Smooth muscle cell of the pulmonary artery (primary cell): ENCODE data around the gene DPM3. TPM values are rescaled to one million over a fixed set of nuclear protein-coding genes. Genes with fewer than 3 reads are reported as not detected.

ENCODE experiments used
- total RNA-seq: library from RNA; depleted of rRNA; stranded (reverse); fragments of >200 nt; gene quantifications from 2 replicates; pipeline ENCODE4 v1.2.3, GENCODE V29; 2014

Gene DPM3, protein sequence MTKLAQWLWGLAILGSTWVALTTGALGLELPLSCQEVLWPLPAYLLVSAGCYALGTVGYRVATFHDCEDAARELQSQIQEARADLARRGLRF
- total RNA-seq, result 18.4 and 18.5 TPM in 2 replicates

DNA sequence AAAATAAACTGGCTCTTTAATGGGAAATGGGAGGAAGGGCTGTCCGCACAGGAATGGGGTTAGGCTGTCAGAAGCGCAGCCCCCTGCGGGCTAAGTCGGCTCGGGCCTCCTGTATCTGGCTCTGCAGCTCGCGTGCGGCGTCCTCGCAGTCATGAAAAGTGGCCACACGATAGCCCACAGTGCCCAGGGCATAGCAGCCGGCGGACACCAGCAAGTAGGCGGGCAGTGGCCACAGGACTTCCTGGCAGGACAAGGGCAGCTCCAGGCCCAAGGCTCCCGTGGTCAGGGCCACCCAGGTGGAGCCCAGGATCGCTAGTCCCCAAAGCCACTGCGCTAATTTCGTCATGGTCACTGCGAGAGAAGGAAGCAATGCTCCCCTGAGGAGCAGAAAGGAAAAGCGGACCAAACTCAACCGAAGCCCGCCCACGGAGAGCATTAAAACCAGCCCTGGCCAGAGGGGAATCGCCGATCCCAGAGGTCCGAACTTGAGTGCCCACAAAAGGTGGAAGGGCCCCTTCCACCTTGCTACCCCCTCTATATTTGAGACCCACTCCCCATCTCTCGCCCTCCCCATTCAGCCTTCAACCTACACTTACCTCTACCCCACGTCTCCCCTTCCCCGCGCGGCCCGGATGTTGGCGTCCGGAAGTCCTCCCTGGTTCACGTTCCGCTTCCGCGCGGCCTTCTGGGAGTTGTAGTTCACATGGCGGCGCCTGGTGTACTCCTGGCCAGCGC lies at the start of gene DPM3:
DPM3 (minus strand) TSS at position 637 of the 735 bp plus-strand sequence; CDS start at position 346, 291 bp downstream.

DNA sequence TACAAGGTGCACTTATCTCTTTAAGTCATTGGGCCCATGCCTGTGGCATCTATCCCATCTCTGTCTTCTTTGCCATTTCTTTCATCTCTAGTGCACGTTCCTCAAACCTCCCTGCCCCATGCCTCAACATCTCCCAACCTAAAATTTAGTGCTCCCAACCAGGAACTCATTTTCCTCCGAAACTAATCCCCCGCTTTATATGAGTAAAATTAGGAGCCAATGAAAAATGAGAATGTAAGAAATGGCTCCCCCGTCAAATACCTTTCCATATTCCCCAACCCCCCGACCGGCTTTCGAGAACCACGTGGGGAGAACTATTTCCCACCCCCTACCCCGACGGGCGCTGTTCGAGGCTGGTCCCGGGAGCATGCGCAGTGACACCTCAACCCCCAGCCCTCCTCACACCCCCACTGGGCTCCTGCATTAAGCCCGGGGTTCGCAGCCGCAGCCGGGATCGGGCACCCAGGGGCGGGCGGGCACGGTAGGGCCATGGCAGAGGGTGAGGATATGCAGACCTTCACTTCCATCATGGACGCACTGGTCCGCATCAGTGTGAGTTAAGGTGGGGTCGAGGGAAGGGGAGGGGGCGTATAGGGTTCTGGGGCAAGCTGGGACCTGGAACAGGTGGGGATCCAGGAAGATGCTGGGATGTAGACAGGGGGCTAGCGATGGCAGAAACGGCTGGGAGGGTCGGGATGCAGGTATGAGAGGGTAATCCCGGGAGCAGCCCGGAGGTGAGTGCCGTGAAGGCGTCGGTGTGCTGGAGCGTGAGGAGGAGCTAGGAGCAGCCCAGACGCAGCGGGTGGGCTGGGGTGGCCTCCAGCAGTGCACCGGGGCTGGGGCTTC lies 33.4 kb upstream of the DPM3 start, which contains the start of gene TRIM46:
TRIM46 (plus strand) TSS at position 372 of the 846 bp plus-strand sequence; CDS start at position 490, 118 bp downstream.

GRCh38 chr1:155172732-155173477 lies 32.6 kb upstream of the DPM3 start, which contains the start of gene KRTCAP2:
Gene KRTCAP2 (minus strand): TSS chr1:155173304. CDS start chr1:155173224, 80 bp downstream.

GRCh38 chr1:155135415-155136028 lies 4.8 kb downstream of the DPM3 start, which contains the start of gene SLC50A1:
Gene SLC50A1 (plus strand): TSS chr1:155135852. CDS start chr1:155135912, 60 bp downstream.

DNA sequence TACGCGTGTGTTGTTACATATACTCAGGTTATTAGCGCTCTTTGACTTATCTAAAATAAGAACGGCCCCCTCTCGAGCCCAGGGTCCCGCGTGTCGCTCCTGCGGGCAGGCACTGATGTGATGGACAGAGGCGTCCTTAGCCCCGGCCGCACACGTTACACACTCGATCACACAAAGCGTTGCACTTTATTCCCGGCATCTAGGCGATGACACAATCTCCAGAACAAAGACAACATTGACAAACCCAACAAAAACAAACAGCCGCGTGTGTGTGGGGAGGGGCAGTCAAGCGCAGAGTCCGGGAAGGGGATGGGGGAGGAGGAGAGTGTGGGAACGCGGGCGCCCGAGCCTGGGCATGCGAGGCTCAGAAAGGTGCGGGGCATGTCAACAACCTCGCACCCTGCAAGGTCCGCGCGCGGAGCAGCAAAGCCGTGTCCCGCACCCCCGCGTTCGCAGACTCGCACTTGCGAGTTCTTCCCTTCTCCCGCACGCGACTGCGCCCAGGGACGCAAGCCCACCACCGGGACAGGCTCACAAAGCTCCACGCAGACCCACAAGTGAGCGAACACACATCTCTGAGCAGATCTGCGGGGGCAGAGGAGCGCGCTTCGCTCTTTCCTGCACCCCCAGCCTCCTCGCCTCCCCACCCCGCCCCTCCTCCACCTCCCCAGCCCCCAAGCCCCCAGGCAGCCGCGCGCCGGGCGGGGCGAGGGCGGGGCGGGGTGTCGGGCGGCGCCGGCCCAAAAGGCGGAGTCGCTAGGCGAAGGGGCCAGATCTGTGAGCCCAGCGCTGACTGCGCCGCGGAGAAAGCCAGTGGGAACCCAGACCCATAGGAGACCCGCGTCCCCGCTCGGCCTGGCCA lies 13.0 kb downstream of the DPM3 start, which contains the start of gene EFNA1:
EFNA1 (plus strand) TSS at position 772 of the 862 bp plus-strand sequence. CDS start 102 bp downstream, outside the sequence.

Other genes with a start within 250 kb of the DPM3 start
- gene PMVK, start 203.8 kb downstream of the DPM3 start, total RNA-seq, result 7.9 and 9.6 TPM in 2 replicates
- gene PBXIP1, start 184.4 kb downstream of the DPM3 start, total RNA-seq, result 127 and 136 TPM in 2 replicates
- gene PYGO2, start 178.7 kb downstream of the DPM3 start, total RNA-seq, result 11.1 and 11.7 TPM in 2 replicates
- gene SHC1, start 169.8 kb downstream of the DPM3 start, total RNA-seq, result 432 and 457 TPM in 2 replicates
- 26.8 and 39.6 TPM in 2 replicates for gene CKS1B, start 165.8 kb downstream of the DPM3 start, total RNA-seq
- 13.0 and 21.8 TPM in 2 replicates for gene FLAD1, start 157.2 kb downstream of the DPM3 start, total RNA-seq
- gene LENEP, start 146.9 kb downstream of the DPM3 start, total RNA-seq, result 0.33 TPM in 1 of 2 replicates, not detected in the other
- 27.9 and 31.9 TPM in 2 replicates for gene ZBTB7B, start 137.7 kb downstream of the DPM3 start, total RNA-seq
- 0.07 TPM in 1 of 2 replicates, not detected in the other for gene DCST2, start 106.8 kb downstream of the DPM3 start, total RNA-seq
- gene DCST1, start 106.7 kb downstream of the DPM3 start, total RNA-seq, result not detected in 2 replicates
- 113 and 152 TPM in 2 replicates for gene ADAM15, start 89.2 kb downstream of the DPM3 start, total RNA-seq
- gene EFNA4, start 76.8 kb downstream of the DPM3 start, total RNA-seq, result 4.6 and 6.5 TPM in 2 replicates
- 3.1 and 4.2 TPM in 2 replicates for gene EFNA3, start 61.7 kb downstream of the DPM3 start, total RNA-seq
- 1.0 and 3.7 TPM in 2 replicates for gene EFNA1, start 12.7 kb downstream of the DPM3 start, total RNA-seq
- gene SLC50A1, start 4.7 kb downstream of the DPM3 start, total RNA-seq, result 18.8 and 22.9 TPM in 2 replicates
- 137 and 153 TPM in 2 replicates for gene KRTCAP2, start 32.8 kb upstream of the DPM3 start, total RNA-seq
- gene TRIM46, start 33.3 kb upstream of the DPM3 start, total RNA-seq, result 5.2 and 12.0 TPM in 2 replicates
- 32.0 and 94.1 TPM in 2 replicates for gene THBS3, start 67.4 kb upstream of the DPM3 start, total RNA-seq
- gene MTX1, start 68.2 kb upstream of the DPM3 start, total RNA-seq, result 29.9 and 34.6 TPM in 2 replicates
- 11.1 and 20.4 TPM in 2 replicates for gene ENTREP3, start 115.0 kb upstream of the DPM3 start, total RNA-seq
- gene SCAMP3, start 121.8 kb upstream of the DPM3 start, total RNA-seq, result 51.1 and 69.8 TPM in 2 replicates
- 33.0 and 36.0 TPM in 2 replicates for gene CLK2, start 133.0 kb upstream of the DPM3 start, total RNA-seq
- gene HCN3, start 136.9 kb upstream of the DPM3 start, total RNA-seq, result 0.91 and 1.4 TPM in 2 replicates
- gene PKLR, start 160.9 kb upstream of the DPM3 start, total RNA-seq, result under 0.01 TPM in 1 of 2 replicates, not detected in the other
- 106 and 139 TPM in 2 replicates for gene FDPS, start 168.3 kb upstream of the DPM3 start, total RNA-seq
- 16.7 and 19.0 TPM in 2 replicates for gene RUSC1, start 180.4 kb upstream of the DPM3 start, total RNA-seq